Osteoblast (primary cell): ENCODE data around the gene AKAP6. TPM values are rescaled to one million over a fixed set of nuclear protein-coding genes. Genes with fewer than 3 reads are reported as not detected.
A peak's percentile ranks its signal among the peaks of the same experiment; 100 is the strongest.

Source experiments
- DNase-seq: peaks from one replicate; pipeline ENCODE4 v3.0.0; 2011; ENCODE audit warnings: low spot score, mixed read lengths; ENCODE audit not compliant: insufficient read length; ENCODE audit errors: missing footprints
- H2AFZ ChIP-seq: 2 replicates; pipeline ENCODE4 v1.6.0; 2011; ENCODE audit warnings: mild to moderate bottlenecking, low read length
- H3K27ac ChIP-seq: 2 replicates; pipeline ENCODE4 v1.5.1; 2011; ENCODE audit warnings: mild to moderate bottlenecking, low read depth, low read length, moderate library complexity
- H3K27me3 ChIP-seq: 2 replicates; pipeline ENCODE4 v1.6.0; 2012; ENCODE audit warnings: mild to moderate bottlenecking, control low read depth, inconsistent platforms, low read length, moderate library complexity; ENCODE audit not compliant: insufficient read depth
- H3K36me3 ChIP-seq: 2 replicates; pipeline ENCODE4 v1.5.1; 2011; ENCODE audit warnings: mild to moderate bottlenecking, low read length, control low read depth, moderate library complexity; ENCODE audit not compliant: insufficient read depth
- H3K4me1 ChIP-seq: 2 replicates; pipeline ENCODE4 v1.5.1; 2011; ENCODE audit warnings: mild to moderate bottlenecking, low read length, control low read depth, moderate library complexity; ENCODE audit not compliant: insufficient read depth
- H3K4me2 ChIP-seq: 2 replicates; pipeline ENCODE4 v1.6.0; 2011; ENCODE audit warnings: mild to moderate bottlenecking, low read length; ENCODE audit not compliant: insufficient read depth
- H3K4me3 ChIP-seq: fragments of 200-600 bp; sonication (generic); 3 replicates; pipeline ENCODE4 v1.5.1; 2012; ENCODE audit warnings: mild to moderate bottlenecking, low read length, inconsistent platforms; ENCODE audit not compliant: insufficient read depth
- H3K79me2 ChIP-seq: 2 replicates; pipeline ENCODE4 v1.6.0; 2012; ENCODE audit warnings: mild to moderate bottlenecking, low read length, control low read depth, inconsistent platforms; ENCODE audit not compliant: insufficient read depth
- H3K9me3 ChIP-seq: 2 replicates; pipeline ENCODE4 v1.5.1; 2011; ENCODE audit warnings: low read depth, low read length, control low read depth
- H4K20me1 ChIP-seq: 2 replicates; pipeline ENCODE4 v1.6.0; 2012; ENCODE audit warnings: mild to moderate bottlenecking, low read length, control low read depth; ENCODE audit not compliant: insufficient read depth
- CTCF ChIP-seq: IDR thresholded peaks from 2 replicates; pipeline ENCODE4 v1.5.1; 2011; ENCODE audit warnings: mild to moderate bottlenecking, low read depth, low read length, moderate library complexity; ENCODE audit errors: extremely low read depth
- total RNA-seq: library from RNA; depleted of rRNA; stranded (reverse); fragments of >200 nt; gene quantifications from 2 replicates; pipeline ENCODE4 v1.2.3, GENCODE V29; 2012

The AKAP6 gene
- total RNA-seq, 1 donor = 2.2 TPM

GRCh38 chr14:32435411-32435810 lies 106.3 kb downstream of the AKAP6 start:
- Histone ChIP-seq H3K27me3 (no peaks in the 10 kb centered on the region), H3K4me1 (peaks cover 5% of the 10 kb centered on the region), H3K27ac (no peak overlapping the region), H3K4me2 (no peak overlapping the region), H2AFZ (no peak overlapping the region), H3K36me3 (no peaks in the 10 kb centered on the region), H3K9me3 (no peaks in the 10 kb centered on the region), H4K20me1 (no peaks in the 10 kb centered on the region), H3K4me3 (no peak overlapping the region), H3K79me2 (no peaks in the 10 kb centered on the region)
- DNase-seq = no peak
- TF ChIP-seq CTCF = no peak

DNA sequence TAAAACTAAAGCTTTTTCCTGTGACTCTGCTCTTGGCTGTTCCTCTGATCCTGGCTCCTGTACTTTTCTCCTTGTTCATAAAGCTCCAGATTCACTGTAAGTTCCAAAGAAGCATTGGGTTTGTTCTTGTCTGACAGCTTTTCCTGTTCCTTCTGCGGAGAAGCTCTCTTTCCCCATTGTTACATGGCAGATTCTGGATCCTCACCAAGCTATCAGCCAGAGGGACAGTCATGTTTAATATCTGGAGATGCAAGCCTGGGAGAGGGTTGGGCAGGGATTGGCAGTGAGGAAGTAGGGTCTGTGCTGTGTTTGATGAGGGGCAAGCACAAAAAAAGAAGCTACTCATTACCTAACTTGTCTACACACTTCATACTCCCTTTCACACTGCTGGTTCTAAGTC lies 107.9 kb downstream of the AKAP6 start:
- peak; percentile 26 for DNase-seq
- Histone ChIP-seq H3K9me3 (no peaks in the 10 kb centered on the region), H2AFZ (no peak overlapping the region), H3K4me2 (no peak overlapping the region), H3K4me1 (peaks cover 4% of the 10 kb centered on the region), H3K27me3 (no peaks in the 10 kb centered on the region), H3K27ac (no peak overlapping the region), H3K79me2 (no peaks in the 10 kb centered on the region), H3K4me3 (no peak overlapping the region), H4K20me1 (no peaks in the 10 kb centered on the region), H3K36me3 (no peaks in the 10 kb centered on the region)
- TF ChIP-seq CTCF = no peak

DNA sequence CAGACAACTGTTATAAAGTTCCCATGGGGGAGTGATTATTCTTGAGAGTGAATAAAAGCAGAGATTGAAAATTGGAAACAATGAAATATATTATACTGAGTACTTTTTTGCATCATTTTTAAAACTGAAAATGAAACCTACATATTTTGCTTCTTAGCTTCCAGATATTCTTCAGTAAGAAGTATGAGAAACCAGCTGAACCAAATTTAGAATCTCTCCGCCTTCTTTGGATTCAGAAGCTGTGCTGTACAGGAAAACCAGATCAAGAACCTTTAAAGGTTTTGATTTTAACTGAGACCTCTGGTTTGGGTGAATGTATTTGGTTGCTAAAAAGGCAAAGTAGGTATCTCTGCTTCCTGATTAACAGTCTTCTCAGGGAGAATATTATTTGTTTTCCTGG lies 109.4 kb downstream of the AKAP6 start:
- H3K4me3 ChIP-seq = no peak overlapping the region
- peak; percentile 27 for DNase-seq
- H3K79me2 ChIP-seq = no peaks in the 10 kb centered on the region
- no peak overlapping the region for H3K4me2 ChIP-seq
- no peaks in the 10 kb centered on the region for H3K36me3 ChIP-seq
- H3K9me3 ChIP-seq = no peaks in the 10 kb centered on the region
- TF ChIP-seq CTCF = no peak
- no peak overlapping the region for H3K27ac ChIP-seq
- H3K27me3 ChIP-seq = no peaks in the 10 kb centered on the region
- no peaks in the 10 kb centered on the region for H3K4me1 ChIP-seq
- no peaks in the 10 kb centered on the region for H4K20me1 ChIP-seq
- H2AFZ ChIP-seq = peak overlapping the region; percentile 48

DNA sequence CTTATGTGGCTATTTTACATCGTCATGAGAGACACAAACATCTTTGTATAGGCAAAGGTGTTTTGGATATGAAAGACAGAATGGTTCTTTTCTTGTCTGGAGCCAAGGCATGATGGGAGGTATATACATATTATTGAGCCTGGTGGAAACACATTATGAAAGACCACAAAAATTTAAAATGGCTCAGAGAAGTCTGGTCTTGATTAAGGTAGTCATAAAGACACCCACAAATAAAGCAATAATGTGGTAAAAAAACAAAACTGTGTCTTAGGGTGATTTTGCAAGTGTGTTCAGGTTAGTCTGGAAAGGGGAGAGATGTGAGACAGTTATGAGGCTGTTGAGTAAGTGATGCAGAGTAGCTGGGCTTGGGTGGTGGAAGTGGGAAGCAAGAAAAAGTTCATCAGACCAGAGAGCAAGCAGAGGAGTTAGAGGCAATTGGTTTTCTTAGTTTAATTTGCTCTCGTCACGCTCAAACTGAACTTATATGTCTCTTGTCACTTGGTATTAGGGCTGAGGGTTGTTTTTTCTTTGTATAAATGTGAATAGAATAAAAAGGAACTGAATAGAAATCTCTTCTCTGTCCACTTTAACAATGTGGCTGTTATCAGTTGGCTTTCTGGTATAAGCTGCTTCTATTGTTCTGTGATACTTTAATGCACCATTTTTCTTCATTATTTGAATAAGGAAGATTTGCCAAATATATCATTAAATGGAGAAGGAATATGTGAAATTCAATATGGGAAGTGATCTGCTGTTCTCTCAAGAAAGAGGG lies 115.0 kb downstream of the AKAP6 start:
- Histone ChIP-seq H3K9me3 (no peaks in the 10 kb centered on the region), H3K4me1 (no peaks in the 10 kb centered on the region), H3K4me2 (no peak overlapping the region), H4K20me1 (no peaks in the 10 kb centered on the region), H3K27me3 (peaks cover 2% of the 10 kb centered on the region), H2AFZ (no peak overlapping the region), H3K27ac (no peak overlapping the region), H3K79me2 (no peaks in the 10 kb centered on the region), H3K4me3 (no peak overlapping the region), H3K36me3 (no peaks in the 10 kb centered on the region)
- no peak for DNase-seq
- no peak for TF ChIP-seq CTCF
